ENCODE results near the gene GNE. TPM values are rescaled to one million over a fixed set of nuclear protein-coding genes. Genes with fewer than 3 reads are reported as not detected.

GNE gene
- total and polyA plus RNA-seq, 10 of the 15 experiments (the other 5 are each of a cell fraction or from before 2014, with no cell fraction given): 4.1 to 13.6 (median 10.7) TPM

DNA sequence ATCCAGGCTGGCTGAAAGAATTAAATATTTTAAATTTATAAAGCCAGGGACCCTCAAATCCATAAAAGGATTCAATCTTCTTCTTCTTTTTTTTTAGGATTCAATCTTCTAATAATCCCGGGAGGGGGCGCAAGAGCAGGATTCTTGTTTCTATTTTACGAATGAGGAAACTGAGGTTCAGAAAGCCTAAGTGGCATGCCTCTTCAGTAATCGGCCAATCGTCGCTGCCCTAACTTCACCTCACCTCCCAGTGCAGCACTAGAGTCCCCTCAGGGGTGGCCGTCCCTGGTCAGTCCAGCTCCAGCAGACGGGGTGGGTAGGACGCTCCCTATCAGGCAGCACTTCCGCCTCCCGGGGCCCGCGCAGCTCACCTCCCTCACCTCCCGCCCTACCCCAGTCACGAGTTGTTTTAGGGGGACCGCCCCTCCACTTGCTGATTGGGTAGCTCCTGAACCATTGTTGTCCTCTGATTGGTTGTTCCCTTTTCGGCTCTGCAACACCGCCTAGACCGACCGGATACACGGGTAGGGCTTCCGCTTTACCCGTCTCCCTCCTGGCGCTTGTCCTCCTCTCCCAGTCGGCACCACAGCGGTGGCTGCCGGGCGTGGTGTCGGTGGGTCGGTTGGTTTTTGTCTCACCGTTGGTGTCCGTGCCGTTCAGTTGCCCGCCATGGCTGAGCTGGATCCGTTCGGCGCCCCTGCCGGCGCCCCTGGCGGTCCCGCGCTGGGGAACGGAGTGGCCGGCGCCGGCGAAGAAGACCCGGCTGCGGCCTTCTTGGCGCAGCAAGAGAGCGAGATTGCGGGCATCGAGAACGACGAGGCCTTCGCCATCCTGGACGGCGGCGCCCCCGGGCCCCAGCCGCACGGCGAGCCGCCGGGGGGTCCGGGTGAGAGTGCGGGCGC lies 67.6 kb downstream of the GNE start, which contains the start of gene CLTA (continued):
- TF ChIP-seq RAD51 (IDR thresholded peaks at IDR 0.05): peak; percentile 83
- TF ChIP-seq ASH2L (IDR thresholded peaks at IDR 0.05; ENCODE audit: borderline replicate concordance, low read depth): 0 out of 2 replicates have a peak, but pooled peaks have one; percentile 47
- TF ChIP-seq HDGF (IDR thresholded peaks at IDR 0.05): peak; percentile 99
- TF ChIP-seq RELA (IDR thresholded peaks at IDR 0.05; ENCODE audit: borderline replicate concordance, partially characterized antibody): peak; percentile 39
- 0 out of 2 replicates have a peak, but pooled peaks have one; percentile 13 for TF ChIP-seq RAD21 (IDR thresholded peaks at IDR 0.05; ENCODE audit: insufficient read depth, low read depth, low read length)
- peak; percentile 84 for TF ChIP-seq GABPA (IDR thresholded peaks at IDR 0.05; ENCODE audit: low read depth)
- TF ChIP-seq FOXK2 (IDR thresholded peaks at IDR 0.05): 0 out of 2 replicates have a peak, but pooled peaks have one; percentile 57
- no peak for TF ChIP-seq REST (IDR thresholded peaks at IDR 0.05; ENCODE audit: low read depth, low read length)
- TF ChIP-seq YY1 (IDR thresholded peaks at IDR 0.05; ENCODE audit: low read depth, low read length): peak; percentile 76
- peak; percentile 76 for TF ChIP-seq SIN3A (IDR thresholded peaks at IDR 0.05; ENCODE audit: low read depth, low read length)
- TF ChIP-seq, protein P1, sequence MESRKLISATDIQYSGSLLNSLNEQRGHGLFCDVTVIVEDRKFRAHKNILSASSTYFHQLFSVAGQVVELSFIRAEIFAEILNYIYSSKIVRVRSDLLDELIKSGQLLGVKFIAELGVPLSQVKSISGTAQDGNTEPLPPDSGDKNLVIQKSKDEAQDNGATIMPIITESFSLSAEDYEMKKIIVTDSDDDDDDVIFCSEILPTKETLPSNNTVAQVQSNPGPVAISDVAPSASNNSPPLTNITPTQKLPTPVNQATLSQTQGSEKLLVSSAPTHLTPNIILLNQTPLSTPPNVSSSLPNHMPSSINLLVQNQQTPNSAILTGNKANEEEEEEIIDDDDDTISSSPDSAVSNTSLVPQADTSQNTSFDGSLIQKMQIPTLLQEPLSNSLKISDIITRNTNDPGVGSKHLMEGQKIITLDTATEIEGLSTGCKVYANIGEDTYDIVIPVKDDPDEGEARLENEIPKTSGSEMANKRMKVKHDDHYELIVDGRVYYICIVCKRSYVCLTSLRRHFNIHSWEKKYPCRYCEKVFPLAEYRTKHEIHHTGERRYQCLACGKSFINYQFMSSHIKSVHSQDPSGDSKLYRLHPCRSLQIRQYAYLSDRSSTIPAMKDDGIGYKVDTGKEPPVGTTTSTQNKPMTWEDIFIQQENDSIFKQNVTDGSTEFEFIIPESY (IDR thresholded peaks at IDR 0.05): no peak
- TF ChIP-seq, protein P2, sequence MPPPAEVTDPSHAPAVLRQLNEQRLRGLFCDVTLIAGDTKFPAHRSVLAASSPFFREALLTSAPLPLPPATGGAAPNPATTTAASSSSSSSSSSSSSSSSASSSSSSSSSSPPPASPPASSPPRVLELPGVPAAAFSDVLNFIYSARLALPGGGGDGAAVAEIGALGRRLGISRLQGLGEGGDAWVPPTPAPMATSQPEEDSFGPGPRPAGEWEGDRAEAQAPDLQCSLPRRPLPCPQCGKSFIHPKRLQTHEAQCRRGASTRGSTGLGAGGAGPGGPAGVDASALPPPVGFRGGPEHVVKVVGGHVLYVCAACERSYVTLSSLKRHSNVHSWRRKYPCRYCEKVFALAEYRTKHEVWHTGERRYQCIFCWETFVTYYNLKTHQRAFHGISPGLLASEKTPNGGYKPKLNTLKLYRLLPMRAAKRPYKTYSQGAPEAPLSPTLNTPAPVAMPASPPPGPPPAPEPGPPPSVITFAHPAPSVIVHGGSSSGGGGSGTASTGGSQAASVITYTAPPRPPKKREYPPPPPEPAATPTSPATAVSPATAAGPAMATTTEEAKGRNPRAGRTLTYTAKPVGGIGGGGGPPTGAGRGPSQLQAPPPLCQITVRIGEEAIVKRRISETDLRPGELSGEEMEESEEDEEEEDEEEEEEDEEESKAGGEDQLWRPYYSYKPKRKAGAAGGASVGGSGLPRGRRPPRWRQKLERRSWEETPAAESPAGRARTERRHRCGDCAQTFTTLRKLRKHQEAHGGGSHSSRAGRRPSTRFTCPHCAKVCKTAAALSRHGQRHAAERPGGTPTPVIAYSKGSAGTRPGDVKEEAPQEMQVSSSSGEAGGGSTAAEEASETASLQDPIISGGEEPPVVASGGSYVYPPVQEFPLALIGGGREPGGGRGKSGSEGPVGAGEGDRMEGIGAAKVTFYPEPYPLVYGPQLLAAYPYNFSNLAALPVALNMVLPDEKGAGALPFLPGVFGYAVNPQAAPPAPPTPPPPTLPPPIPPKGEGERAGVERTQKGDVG (CRISPR knock-in tag; IDR thresholded peaks at IDR 0.05): no peak
- TF ChIP-seq CREM (IDR thresholded peaks at IDR 0.05; ENCODE audit: low read depth): peak; percentile 28; the same call in 1 of the 2 replicates
- TF ChIP-seq MTA2 (IDR thresholded peaks at IDR 0.05; ENCODE audit: low read depth): no peak
- peak; percentile 71 for TF ChIP-seq LARP7 (IDR thresholded peaks at IDR 0.05)
- TF ChIP-seq, protein P3, sequence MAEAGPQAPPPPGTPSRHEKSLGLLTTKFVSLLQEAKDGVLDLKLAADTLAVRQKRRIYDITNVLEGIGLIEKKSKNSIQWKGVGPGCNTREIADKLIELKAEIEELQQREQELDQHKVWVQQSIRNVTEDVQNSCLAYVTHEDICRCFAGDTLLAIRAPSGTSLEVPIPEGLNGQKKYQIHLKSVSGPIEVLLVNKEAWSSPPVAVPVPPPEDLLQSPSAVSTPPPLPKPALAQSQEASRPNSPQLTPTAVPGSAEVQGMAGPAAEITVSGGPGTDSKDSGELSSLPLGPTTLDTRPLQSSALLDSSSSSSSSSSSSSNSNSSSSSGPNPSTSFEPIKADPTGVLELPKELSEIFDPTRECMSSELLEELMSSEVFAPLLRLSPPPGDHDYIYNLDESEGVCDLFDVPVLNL (IDR thresholded peaks at IDR 0.05; ENCODE audit: low read depth, low read length): peak; percentile 63; the same call in 1 of the 2 replicates
- TF ChIP-seq CHD1 (IDR thresholded peaks at IDR 0.05; ENCODE audit: low read depth, low read length): no peak
- no peak for TF ChIP-seq ESRRA (IDR thresholded peaks at IDR 0.05; ENCODE audit: low read length)
- 0 out of 2 replicates have a peak, but pooled peaks have one; percentile 15 for TF ChIP-seq ATF7 (IDR thresholded peaks at IDR 0.05; ENCODE audit: low read depth)
- peak; percentile 96 for TF ChIP-seq NFYB (IDR thresholded peaks at IDR 0.05; ENCODE audit: insufficient read depth, low read depth, low read length)
- TF ChIP-seq STAT3 (IDR thresholded peaks at IDR 0.05; ENCODE audit: low read depth, low read length): no peak

Data from GM12878 (cell line).